Measurements from ENCODE around the gene COG3.

The COG3 gene

DNA sequence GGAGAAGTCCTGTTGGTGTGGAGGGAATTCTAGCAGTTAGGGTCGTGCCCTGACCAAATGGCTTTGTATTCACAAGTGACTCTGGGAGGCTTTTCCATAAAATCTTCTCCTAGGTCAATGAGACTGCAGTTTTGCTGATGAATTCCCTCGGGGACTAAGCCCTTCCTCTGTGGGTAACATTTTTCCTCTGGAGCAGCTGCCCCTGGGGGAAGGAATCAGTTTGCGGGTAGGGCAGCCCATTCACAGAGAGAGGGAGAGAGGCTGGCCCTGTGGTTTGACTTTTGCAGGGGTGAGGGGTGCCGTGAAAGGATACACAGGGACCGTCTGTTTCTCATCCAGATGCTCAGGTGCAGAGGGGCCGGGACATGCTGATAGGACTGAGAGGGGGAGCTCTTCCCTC lies 83.5 kb downstream of the COG3 start:
- DNase-seq = no peak

DNA sequence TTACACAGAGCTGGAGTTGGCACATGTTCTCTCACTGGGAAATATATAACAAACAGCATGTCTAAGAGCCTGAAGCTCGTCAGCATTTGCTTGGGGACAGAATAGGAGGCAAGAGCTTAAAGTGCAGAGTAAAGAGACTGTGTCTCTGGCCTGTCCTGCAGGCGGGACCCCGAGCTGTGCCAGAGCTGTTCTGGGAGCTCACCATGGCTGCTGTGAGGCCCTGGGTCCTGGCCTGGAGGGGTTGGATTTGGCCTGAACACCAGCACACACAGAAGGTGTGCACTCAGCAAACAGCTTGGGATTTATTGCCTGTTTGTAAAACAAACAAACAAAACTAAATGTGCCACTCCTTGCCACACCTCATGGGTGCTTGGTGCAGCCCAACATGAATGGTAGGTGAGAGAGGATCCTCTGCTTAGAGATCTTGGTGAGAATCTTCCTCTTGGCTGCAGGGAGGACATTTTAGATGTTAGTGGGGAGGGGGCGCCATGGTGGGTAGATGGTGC lies 89.9 kb downstream of the COG3 start:
- no peak for DNase-seq

DNA sequence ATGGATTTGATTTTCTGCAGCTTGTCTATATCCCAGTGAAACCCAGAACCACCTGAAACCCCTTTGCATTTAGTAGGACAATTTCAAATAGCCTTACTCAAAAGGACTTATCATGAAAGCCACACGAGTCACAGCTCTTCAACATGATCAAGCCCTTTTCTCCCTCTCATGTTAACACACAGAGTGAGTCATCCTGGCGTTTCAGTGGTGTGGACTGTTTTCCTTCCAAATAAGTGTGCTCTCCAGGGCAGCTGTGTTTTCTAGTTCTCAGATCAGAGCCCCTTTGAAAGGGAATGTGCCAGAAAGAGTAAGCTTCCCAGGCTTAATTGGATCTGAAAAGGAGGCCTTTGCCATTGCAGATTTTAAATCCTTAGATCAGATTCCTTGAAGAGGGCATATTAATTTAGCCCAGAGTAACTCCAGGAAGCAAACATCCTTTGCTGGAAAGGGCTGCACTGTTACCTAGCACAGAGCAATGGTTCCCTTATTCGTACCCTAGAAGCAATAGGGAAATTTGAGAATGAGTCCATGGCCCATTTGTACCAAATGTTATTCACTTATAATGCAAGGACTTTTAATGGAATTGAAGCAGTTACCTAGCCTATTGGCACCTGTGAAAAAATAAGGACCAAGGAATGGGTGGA lies 99.5 kb downstream of the COG3 start:
- DNase-seq = no peak

DNA sequence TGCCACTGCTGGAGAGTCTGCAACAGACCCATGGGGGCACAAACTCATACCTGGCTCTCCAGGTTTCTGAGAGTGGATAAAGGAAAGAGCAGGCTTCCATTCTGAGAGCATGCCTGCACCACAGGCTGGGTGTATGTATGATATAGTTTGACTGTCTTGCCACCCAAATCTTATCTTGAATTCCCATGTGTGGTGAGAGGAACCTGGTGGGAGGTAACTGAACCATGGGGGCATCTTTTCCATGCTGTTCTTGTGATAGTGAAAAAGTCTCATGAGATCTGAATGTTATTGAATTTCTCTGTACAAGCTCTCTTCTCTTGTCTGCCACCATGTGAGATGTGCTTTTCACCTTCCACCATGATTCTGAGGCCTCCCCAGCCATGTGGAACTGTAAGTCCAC lies 100.6 kb downstream of the COG3 start:
- no peak for DNase-seq

DNA sequence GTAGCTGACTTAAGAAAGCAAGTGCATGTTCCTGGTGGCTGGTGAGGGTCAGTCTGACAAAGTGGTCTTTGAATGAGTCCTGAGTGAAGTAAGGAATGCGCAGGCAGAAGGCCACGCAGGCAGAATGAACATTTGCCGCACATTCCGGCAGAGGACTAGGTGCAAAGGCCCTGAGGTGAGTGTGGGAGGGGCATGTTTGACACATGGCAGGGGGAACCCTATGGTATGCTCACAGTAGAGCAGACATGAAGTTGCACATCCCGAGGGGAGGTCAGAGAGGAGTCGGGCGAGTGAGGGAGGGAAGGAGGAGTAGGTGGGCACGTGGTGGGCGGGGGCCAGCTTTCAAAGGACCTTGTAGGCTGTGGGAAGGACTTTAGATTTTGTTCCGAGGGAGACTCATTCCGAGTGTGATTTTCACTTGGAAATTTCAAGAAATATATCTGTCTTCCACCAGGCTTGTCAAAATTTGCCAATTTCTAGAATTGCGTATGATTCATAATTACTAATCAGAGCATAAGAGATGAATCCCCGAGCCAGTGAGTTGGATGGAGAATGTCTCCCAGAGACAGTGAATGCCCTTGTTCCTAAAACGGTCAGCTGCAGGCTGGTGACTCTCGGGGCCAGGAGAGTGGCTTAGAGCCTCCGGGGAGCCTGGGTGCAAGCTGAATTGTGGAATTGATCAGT lies 110.5 kb downstream of the COG3 start:
- no peak for DNase-seq

DNA sequence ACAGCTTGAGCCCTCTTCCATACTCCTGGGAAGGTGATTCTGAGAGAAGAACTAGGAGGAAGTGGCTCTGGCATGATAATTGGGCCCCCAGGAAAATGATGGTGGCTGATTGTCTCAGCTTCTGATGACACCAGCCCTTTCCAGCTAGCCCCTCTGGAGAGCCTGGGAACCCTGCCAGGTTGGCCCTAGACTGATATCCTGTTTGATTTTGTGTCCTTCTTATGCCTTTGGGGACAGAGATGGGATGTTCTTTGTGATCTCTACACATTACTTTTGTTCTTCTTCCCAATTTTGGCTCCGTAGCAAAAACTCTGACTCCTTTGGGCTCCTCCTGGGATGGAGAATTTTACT lies 111.1 kb downstream of the COG3 start:
- DNase-seq = no peak

DNA sequence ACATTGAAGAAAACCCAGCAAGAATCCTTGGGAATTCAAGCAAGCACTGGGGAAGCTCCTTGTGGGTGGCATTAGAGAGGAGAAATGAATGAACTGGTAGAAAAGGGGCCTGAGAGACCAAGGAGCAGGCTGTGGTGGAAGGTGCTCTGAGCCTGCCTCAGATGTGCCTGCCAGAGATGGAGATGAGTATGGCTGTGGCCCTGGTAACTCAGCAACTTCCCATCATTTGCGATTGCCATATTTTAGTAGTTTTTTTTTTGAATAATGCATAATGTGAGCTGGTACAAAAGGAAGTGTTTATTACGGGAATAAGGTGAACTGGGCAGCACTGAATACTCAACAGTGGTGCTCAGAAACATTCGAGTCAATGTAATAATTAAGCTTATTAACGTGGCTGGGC lies 111.7 kb downstream of the COG3 start:
- DNase-seq = no peak

DNA sequence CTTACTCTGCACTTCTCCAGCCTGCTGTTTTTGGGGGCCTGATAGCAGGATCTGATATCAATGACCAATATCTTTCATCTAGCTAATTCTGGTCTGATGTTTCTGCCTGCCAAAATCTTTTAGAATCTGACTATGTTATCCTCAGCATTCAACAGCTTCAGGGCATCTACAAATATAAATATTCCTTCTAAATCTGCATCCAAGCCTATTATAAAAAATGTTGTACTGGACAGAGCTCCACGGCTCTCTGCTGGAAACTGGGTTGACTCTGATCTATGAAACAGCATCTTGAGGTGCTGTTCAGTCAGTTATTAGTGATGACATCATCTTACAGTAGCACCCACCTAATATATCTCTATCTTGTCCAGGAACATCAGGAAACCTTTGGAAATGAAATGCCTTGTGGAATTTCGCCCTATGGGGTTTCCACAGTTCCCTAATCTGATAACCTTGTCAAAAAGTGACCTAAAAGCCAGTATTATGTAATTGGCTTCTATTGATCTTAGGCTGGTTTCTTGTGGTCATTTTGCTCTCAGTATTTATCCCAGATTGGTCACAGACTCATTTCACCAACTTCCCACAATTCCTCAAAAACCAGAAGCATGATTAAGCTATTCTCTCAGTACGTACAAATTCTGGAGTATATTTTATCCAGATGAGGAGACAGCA lies 117.8 kb downstream of the COG3 start:
- DNase-seq = no peak

DNA sequence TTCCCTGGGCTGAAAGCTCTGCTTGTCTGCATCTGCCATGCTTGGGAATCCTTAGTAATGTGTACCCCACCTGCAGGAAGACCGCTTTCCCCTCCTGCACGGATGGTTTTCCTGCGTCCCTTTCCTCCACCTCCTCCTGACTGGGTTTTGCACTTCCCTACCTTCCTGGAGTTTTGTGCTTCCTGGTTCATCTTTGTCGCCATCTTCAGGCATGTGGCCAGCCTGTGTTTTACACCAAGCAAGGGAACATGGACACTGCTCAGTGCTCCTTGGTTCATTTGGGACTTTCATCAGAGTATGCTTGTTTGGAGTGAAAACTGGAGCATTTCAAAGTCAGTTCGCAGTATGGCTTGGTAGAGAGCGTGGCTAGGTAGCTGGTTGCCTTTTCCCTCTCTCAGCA lies 120.1 kb downstream of the COG3 start:
- DNase-seq = no peak

Data from stimulated activated naive CD4-positive, alpha-beta T cell treated with Interleukin-2 at 50 U/mL for 16 hours (primary cell).